ENCODE results near the gene EPHA4.

DNA sequence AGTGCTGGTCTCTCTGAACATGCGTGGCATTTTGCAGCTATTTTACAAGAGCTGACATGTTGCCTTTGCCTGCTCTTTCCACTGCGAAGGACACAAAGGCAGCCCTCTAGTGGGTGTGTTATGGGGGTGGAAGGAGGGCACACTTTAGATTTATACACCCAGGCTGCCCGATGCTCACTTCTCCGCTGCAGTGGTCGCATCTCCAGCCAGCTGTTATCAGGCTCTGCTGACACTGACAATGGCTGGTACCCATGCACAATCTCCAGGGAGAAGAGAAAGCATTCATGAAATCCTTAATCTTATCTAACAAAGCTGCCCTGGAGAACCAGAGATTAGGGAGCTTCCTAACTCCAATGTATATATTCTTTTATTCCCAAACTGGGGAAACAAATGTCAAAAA lies 113.5 kb downstream of the EPHA4 start:
- TF ChIP-seq, protein P1, sequence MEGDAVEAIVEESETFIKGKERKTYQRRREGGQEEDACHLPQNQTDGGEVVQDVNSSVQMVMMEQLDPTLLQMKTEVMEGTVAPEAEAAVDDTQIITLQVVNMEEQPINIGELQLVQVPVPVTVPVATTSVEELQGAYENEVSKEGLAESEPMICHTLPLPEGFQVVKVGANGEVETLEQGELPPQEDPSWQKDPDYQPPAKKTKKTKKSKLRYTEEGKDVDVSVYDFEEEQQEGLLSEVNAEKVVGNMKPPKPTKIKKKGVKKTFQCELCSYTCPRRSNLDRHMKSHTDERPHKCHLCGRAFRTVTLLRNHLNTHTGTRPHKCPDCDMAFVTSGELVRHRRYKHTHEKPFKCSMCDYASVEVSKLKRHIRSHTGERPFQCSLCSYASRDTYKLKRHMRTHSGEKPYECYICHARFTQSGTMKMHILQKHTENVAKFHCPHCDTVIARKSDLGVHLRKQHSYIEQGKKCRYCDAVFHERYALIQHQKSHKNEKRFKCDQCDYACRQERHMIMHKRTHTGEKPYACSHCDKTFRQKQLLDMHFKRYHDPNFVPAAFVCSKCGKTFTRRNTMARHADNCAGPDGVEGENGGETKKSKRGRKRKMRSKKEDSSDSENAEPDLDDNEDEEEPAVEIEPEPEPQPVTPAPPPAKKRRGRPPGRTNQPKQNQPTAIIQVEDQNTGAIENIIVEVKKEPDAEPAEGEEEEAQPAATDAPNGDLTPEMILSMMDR (conservative IDR thresholded peaks at IDR 0.05; ENCODE audit: low read length) = no peak
- TF ChIP-seq EZH2phosphoT487 (IDR thresholded peaks at IDR 0.05; ENCODE audit: borderline replicate concordance, low read depth, low read length) = no peak
